IPS-18c (cell line): ENCODE results near the gene CYYR1.

Experiments used
- H3K4me3 ChIP-seq: 2 replicates; pipeline ENCODE4 v1.7.0; 2013; ENCODE audit warnings: low read depth, mild to moderate bottlenecking, low read length, moderate library complexity; ENCODE audit not compliant: insufficient read depth
- H3K9me3 ChIP-seq: one replicate; pipeline ENCODE4 v1.6.1; 2013; ENCODE audit warnings: mild to moderate bottlenecking, low read length, moderate library complexity; ENCODE audit not compliant: control insufficient read depth, insufficient read depth

CYYR1 gene

GRCh38 chr21:26560612-26561011 lies 12.5 kb downstream of the CYYR1 start:
- Histone ChIP-seq H3K9me3 (no peaks in the 10 kb centered on the region), H3K4me3 (no peak overlapping the region)

DNA sequence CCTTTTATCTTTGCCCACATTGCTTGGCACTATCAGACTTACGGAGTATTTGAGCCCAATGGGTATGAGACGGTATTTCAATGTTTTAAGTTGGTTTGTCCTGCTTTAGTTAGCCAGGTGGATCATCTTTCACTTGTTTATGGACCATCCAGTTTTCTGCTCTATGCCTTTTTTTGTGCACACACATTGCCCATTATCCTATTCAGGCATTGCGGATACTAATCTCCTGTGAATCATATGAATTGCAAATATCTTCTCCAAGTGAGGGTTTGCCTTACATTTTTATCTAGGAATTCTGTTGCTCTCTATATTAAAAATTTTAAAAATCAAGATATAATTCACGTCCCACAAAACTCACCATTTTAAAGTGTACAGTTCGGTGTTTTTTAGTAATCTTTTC lies 14.0 kb downstream of the CYYR1 start:
- H3K9me3 ChIP-seq = no peaks in the 10 kb centered on the region
- no peak overlapping the region for H3K4me3 ChIP-seq

DNA sequence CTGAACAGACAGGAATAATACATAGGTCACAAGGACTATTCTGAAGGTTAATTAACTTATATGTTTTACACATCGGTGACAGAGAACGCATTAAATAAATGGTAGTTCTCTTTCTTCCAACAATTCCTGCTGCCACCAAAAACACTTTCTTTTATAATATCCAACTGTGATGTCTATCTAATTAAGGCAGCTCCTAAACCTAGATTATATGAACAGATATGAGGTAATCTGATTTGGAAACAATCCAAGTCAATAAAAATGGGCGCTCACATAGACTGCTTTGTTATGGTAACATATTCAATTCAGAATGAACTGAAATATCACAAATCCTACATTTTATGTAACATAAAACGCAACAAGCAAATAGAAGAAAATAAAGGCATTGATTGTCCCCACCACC lies 16.0 kb downstream of the CYYR1 start:
- Histone ChIP-seq H3K9me3 (no peaks in the 10 kb centered on the region), H3K4me3 (no peak overlapping the region)

DNA sequence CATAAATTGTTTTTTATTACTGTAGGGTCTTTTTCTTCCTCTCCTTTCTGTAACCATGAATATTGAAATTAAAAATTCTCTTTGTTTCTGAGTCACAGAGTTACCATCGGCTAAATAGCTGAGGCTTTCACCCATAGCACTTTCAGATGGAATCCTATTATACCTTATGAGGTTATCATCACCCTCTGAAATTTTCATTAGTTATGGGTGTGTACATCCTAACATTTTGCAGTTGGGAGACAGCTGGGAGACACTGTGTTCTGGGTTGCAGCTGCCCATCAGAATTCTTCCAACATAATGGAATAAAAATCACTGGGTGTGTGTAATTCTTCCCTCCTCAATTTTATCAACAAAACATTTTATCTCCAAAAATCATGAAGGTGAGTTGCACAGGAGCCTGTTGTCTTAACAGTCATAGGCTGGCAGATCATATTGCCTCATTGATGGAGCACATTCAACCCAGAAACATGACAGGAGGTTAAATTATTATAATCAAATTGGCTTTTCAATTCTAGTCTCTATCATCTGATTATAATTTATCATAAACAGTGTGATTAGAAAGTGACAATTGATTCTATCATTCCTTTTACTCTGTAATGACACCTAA lies 17.4 kb downstream of the CYYR1 start:
- Histone ChIP-seq H3K4me3 (no peak overlapping the region), H3K9me3 (no peaks in the 10 kb centered on the region)

DNA sequence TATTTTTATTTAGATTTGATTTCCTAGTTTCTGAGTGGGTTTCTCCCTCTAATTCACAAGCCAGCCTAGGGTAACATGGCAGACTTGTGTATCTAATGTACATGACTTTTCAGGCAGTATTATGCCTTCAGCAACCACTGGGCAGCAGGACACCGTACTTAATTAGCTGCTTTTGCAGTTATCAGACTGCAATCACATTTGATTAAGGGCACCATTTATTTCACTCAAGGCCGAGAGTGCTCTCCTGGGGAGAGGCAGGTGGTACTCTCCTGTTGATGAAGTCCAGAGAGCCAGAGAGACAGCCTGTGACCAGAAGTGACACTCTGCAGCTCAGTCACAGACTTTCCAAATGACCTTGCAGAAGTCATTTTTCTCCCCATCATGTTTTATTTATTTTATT lies 18.7 kb downstream of the CYYR1 start:
- H3K9me3 ChIP-seq = no peaks in the 10 kb centered on the region
- no peak overlapping the region for H3K4me3 ChIP-seq

- no peaks in the 10 kb centered on the region for H3K9me3 ChIP-seq
- no peak overlapping the region for H3K4me3 ChIP-seq
Measured at GRCh38 chr21:26553898-26554297, 19.2 kb downstream of the CYYR1 start.

DNA sequence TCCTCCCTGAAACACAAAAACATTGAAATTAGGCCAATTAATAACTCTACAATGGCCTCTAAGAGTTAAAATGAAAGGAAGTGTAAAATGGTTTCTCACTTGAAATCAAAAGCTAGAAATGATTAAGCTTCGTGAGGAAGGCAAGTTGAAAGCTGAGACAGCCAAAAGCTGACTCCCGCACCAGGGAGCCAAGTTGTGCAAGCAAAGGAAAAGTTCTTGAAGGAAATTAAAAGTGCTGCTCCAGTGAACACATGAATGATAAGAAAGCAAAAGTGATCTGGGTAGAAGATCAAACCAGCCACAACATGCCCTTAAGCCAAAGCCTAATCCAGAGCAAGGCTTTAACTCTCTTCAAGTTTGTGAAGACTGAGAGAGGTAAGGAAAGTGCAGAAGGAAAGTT lies 22.8 kb downstream of the CYYR1 start:
- H3K9me3 ChIP-seq = no peaks in the 10 kb centered on the region
- no peak overlapping the region for H3K4me3 ChIP-seq

DNA sequence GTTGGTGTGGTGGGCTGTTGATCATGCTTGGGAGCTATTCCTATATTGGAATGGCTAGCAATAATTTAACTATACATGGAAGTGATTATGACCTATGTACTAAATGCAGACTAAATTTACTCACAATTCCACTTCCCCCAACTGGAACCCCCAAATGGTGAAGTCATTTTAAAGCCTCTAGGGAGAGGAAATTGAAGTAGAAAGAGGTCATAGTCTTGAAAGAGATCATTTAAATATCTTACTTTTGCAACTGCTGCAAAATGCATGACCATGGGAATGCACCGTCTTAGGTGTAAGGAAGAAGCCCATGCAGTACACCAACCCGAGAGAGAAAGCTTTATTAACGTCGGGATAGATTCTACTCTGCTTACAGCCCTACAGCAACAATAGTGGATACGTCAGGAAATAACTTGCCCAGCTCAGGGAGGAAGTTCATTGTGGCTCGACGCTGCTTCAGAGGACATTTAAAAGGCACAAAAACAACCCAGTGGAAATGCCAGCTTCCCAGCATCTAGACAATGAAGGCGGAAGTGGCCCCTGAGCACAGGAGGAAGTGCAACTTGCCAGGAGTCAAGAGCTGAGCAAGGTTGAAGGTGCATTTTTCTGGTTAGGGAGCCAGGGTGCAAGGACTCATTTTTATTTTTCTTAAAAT lies 26.5 kb downstream of the CYYR1 start:
- Histone ChIP-seq H3K4me3 (no peak overlapping the region), H3K9me3 (no peaks in the 10 kb centered on the region)

DNA sequence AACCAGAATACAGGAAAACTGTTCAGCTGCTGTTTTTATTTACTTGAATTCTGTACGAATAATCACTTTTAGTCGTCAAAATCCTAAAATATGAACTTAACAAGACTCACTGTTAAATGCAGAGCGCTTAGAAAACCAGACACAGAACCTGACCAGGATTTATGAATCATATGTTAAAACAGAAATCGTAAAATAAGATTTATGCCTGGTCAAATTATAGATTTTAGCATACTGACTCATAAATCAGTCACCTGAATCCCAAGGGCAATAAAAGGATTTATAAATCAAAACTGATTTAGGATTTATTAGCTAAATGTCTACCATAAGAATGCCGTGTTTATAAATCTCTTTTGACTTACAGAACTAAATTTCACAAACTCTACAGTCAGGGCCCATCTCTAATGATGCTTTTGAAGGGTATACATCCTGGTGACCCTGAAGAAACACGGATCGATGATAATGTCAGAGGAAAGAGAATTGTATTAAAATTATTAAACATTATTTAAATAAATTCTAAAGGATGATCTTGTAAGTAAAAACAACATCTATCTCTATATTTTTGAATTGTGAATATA lies 28.8 kb downstream of the CYYR1 start:
- Histone ChIP-seq H3K9me3 (no peaks in the 10 kb centered on the region), H3K4me3 (no peak overlapping the region)

DNA sequence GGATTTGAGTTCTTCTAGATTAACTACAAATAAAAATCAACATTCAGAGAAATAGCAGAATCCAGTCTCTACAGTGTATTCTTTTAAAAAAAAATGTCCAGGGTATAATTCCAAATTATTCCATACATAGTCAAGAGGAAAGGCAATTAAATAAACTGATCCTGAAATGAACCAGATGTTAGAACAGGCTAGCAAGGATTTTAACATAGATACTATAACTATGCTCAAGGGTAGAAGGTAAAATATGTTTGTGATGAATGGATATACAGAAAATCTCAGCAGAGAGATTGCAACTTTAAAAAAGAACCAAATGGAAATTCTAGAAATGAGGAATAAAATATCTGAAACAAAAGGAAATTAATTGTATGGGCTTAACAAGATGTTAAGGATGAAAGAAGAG lies 32.4 kb downstream of the CYYR1 start:
- H3K9me3 ChIP-seq = no peaks in the 10 kb centered on the region

GRCh38 chr21:26539566-26539965 lies 33.5 kb downstream of the CYYR1 start:
- H3K9me3 ChIP-seq = no peaks in the 10 kb centered on the region
- H3K4me3 ChIP-seq = no peak overlapping the region

More for the DNA sequence above, 32.4 kb downstream of the CYYR1 start:
- H3K4me3 ChIP-seq = no peak overlapping the region

GRCh38 chr21:26534517-26534916 lies 38.6 kb downstream of the CYYR1 start:
- no peaks in the 10 kb centered on the region for H3K9me3 ChIP-seq
- no peak overlapping the region for H3K4me3 ChIP-seq

- H3K4me3 ChIP-seq = no peak overlapping the region
Measured at GRCh38 chr21:26532208-26532607, 40.9 kb downstream of the CYYR1 start.

DNA sequence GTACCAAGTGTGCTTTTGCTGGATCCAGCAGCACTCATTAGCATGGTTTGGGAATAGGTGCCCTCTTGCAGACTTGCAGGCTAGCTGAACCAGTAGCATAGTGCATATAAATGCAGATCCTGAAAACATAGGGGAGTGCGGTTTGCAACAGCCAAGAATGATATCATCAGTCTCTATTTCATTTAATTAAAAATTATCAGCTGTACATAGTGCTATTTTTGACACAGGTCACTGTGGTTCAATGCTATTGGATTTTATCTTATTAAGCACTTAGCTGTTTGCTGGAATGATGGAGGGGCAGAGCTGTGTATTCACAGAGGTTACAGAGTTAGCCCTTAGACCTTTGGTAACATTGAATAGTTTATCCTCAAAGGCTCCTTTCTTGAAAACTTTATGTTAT lies 43.6 kb downstream of the CYYR1 start:
- no peaks in the 10 kb centered on the region for H3K9me3 ChIP-seq
- H3K4me3 ChIP-seq = no peak overlapping the region

More at GRCh38 chr21:26532208-26532607, 40.9 kb downstream of the CYYR1 start:
- H3K9me3 ChIP-seq = no peaks in the 10 kb centered on the region

- Histone ChIP-seq H3K4me3 (no peak overlapping the region), H3K9me3 (no peaks in the 10 kb centered on the region)
Measured at GRCh38 chr21:26528882-26529281, 44.2 kb downstream of the CYYR1 start.

DNA sequence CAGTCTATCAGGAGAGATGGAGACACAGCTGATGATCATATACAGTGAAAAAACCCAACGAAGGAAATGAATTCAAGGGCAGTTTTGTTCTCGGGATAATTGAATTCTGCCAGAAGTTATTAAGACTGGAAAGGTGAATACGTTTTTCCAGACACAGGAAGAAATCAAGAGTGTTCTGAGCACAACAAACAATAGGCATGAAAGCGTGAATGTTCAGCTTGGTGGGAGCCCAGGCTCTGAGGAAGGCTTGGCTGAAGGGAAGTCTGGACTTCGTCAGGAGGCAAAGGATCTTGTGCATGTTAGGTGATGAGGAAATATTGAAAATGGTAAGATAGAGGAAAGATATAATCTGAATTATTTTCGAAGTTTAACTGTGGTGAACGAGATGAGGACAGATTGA lies 50.4 kb downstream of the CYYR1 start:
- Histone ChIP-seq H3K4me3 (no peak overlapping the region), H3K9me3 (no peaks in the 10 kb centered on the region)

DNA sequence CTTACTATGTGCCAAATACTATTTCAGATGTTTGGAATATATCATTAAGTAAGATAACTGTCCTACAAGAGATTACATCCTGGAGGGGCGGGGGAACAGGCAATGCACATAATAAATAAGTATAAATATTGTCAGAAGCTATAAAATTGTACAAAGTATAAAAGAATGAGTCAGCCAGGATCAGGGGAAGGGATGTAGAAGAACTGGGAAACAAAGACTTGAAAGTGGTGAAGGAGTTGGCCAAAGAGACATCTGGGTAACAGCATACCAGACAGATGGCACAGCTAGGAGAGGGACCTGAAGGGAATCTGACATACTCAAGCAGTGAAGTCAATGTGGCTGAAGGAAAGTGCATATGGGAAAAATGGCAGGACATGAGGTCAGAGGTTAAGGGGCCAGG lies 53.9 kb downstream of the CYYR1 start:
- no peaks in the 10 kb centered on the region for H3K9me3 ChIP-seq
- H3K4me3 ChIP-seq = no peak overlapping the region

DNA sequence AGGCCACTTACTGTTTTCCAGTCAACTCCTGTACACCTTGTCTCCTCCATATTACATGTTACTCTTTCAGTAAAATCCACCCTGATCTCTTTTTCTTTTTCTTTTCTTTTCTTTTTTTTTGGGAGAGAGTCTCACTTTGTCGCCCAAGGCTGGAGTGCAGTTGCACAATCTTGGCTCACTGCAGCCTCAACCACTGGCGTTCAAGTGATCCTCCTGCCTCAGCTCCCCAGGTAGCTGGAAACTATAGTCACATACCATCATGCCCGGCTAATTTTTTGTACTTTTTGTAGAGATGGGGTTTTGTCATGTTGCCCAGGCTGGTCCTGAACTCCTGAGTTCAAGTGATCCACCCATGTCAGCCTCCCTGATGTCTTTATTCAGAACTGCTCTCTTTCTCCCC lies 57.8 kb downstream of the CYYR1 start:
- no peaks in the 10 kb centered on the region for H3K9me3 ChIP-seq
- no peak overlapping the region for H3K4me3 ChIP-seq

GRCh38 chr21:26513212-26513611 lies 59.9 kb downstream of the CYYR1 start:
- no peak overlapping the region for H3K4me3 ChIP-seq
- H3K9me3 ChIP-seq = no peaks in the 10 kb centered on the region
